ENCODE results near the gene NOX1. TPM values are rescaled to one million over a fixed set of nuclear protein-coding genes. Genes with fewer than 3 reads are reported as not detected.

Gene NOX1
- total RNA-seq, 1 experiment from 2014 or later, result 13.2 TPM

- ChIA-PET CTCF (no interaction called here), POLR2A (no interaction called here)
- Histone ChIP-seq H3K9me3 (no peaks in the 10 kb centered on the region), H3K4me3 (ENCODE audit: low read depth, low read length) (no peak overlapping the region), H3K4me1 (no peaks in the 10 kb centered on the region), H3K27me3 (replicated peaks; ENCODE audit: control insufficient read depth, insufficient read depth, low read length) (no peaks in the 10 kb centered on the region), H3K36me3 (ENCODE audit: control insufficient read depth, insufficient read depth, low read length) (no peaks in the 10 kb centered on the region)
- H3K4me3 Mint-ChIP-seq (ENCODE audit: unreplicated experiment), result no peak overlapping the region
- no peak overlapping the region for H3K27ac Mint-ChIP-seq (ENCODE audit: unreplicated experiment)
- H3K36me3 Mint-ChIP-seq (ENCODE audit: insufficient read depth, unreplicated experiment), result no peaks in the 10 kb centered on the region
- no peak for TF ChIP-seq CTCF (IDR thresholded peaks at IDR 0.05; ENCODE audit: insufficient read depth in 1 of 2, low read depth in 1 of 2, low read length in 1 of 2, severe bottlenecking in 1 of 2, unreplicated experiment in 1 of 2)
- no TSS peak for BruUV-seq (replicated peaks)
- peaks cover 7% of the 10 kb centered on the region for H3K27me3 Mint-ChIP-seq (ENCODE audit: insufficient read depth, unreplicated experiment)
- H3K9me3 Mint-ChIP-seq (ENCODE audit: unreplicated experiment), result peaks cover 10% of the 10 kb centered on the region
- no peaks in the 10 kb centered on the region for H3K4me1 Mint-ChIP-seq (ENCODE audit: low read depth, unreplicated experiment)
- no peak for DNase-seq
- intact Hi-C loops (cut with micrococcal nuclease; ENCODE audit: unreplicated experiment), result no loop called here
Measured at GRCh38 chrX:100804780-100805179, 69.4 kb downstream of the NOX1 start.

DNA sequence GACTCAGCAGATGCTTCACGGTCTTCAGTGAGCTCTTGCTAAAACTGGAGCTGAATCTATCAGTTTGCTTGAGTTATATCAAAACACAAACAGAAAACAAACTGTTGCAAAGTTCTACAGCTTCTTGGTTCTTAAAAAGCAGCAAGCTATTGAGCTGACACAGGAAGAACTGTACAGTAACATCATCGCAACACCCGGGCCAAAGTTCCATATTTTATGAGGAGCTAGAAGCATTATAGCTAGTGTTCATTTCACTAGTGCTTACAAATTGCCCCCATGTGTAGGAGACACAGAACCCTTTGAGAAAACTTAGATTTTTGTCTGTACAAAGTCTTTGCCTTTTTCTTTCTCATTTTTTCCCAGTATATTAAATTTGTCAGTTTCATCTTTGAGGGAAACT is 71.3 kb downstream of the NOX1 start:
- POLR2A ChIA-PET, result interaction anchor here (0.5 kb wide), 1 partner anchor 132 kb away, joined by 3 read pairs; no protein-coding TSS in a partner anchor
- TF ChIP-seq CTCF (IDR thresholded peaks at IDR 0.05; ENCODE audit: insufficient read depth in 1 of 2, low read depth in 1 of 2, low read length in 1 of 2, severe bottlenecking in 1 of 2, unreplicated experiment in 1 of 2), result no peak
- Mint-ChIP-seq H3K27me3 (ENCODE audit: insufficient read depth, unreplicated experiment) (peaks cover 7% of the 10 kb centered on the region), H3K4me1 (ENCODE audit: low read depth, unreplicated experiment) (no peaks in the 10 kb centered on the region), H3K36me3 (ENCODE audit: insufficient read depth, unreplicated experiment) (no peaks in the 10 kb centered on the region), H3K9me3 (ENCODE audit: unreplicated experiment) (no peaks in the 10 kb centered on the region), H3K27ac (ENCODE audit: unreplicated experiment) (no peak overlapping the region), H3K4me3 (ENCODE audit: unreplicated experiment) (no peak overlapping the region)
- no TSS peak for BruUV-seq (replicated peaks)
- Histone ChIP-seq H3K36me3 (ENCODE audit: control insufficient read depth, insufficient read depth, low read length) (no peaks in the 10 kb centered on the region), H3K27me3 (replicated peaks; ENCODE audit: control insufficient read depth, insufficient read depth, low read length) (no peaks in the 10 kb centered on the region), H3K4me1 (no peaks in the 10 kb centered on the region), H3K4me3 (ENCODE audit: low read depth, low read length) (no peak overlapping the region), H3K9me3 (no peaks in the 10 kb centered on the region)
- intact Hi-C loops (cut with micrococcal nuclease; ENCODE audit: unreplicated experiment), result no loop called here
- CTCF ChIA-PET, result no interaction called here
- DNase-seq, result no peak

DNA sequence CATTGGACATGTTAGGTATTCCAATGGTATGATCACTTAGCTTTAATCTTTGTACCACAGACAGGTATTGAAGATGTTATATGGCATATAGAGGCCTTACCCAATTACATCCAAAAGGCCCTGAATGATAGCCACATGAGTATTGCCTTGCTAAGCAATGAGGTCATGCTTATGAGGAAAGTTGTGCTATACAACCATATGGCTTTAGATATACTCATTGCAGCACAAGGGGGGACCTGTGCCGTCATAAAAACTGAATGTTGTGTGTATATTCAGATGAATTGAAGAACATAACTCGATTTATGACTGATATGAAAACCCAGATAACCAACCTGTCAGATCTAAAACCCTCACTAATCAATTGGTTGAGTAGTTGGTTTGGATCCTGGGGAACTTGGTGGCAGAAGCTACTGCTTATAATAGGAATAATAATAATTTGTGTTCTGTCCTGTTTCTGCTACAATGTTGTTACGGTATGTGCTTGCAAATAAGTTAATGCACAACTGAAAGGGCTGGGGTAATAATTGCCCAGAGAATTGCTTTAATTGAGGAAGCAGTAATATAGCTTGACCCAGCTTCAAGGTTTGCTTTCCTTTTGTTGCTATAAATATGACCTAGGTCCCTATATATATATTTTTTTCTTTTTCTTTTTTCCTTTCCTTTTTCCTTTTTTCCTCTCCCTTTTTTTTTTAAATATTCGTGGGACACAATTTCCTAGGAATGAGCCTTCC is 75.5 kb downstream of the NOX1 start:
- ChIA-PET POLR2A (no interaction called here), CTCF (no interaction called here)
- intact Hi-C loops (cut with micrococcal nuclease; ENCODE audit: unreplicated experiment), result no loop called here
- H3K27ac Mint-ChIP-seq (ENCODE audit: unreplicated experiment), result no peak overlapping the region
- BruUV-seq (replicated peaks), result no TSS peak
- Histone ChIP-seq H3K36me3 (ENCODE audit: control insufficient read depth, insufficient read depth, low read length) (no peaks in the 10 kb centered on the region), H3K4me1 (no peaks in the 10 kb centered on the region), H3K4me3 (ENCODE audit: low read depth, low read length) (no peak overlapping the region), H3K27me3 (replicated peaks; ENCODE audit: control insufficient read depth, insufficient read depth, low read length) (no peaks in the 10 kb centered on the region), H3K9me3 (no peaks in the 10 kb centered on the region)
- no peak for TF ChIP-seq CTCF (IDR thresholded peaks at IDR 0.05; ENCODE audit: insufficient read depth in 1 of 2, low read depth in 1 of 2, low read length in 1 of 2, severe bottlenecking in 1 of 2, unreplicated experiment in 1 of 2)
- DNase-seq, result no peak
- no peaks in the 10 kb centered on the region for H3K9me3 Mint-ChIP-seq (ENCODE audit: unreplicated experiment)
- H3K4me1 Mint-ChIP-seq (ENCODE audit: low read depth, unreplicated experiment), result no peaks in the 10 kb centered on the region
- H3K27me3 Mint-ChIP-seq (ENCODE audit: insufficient read depth, unreplicated experiment), result peaks cover 5% of the 10 kb centered on the region
- H3K36me3 Mint-ChIP-seq (ENCODE audit: insufficient read depth, unreplicated experiment), result no peaks in the 10 kb centered on the region
- no peak overlapping the region for H3K4me3 Mint-ChIP-seq (ENCODE audit: unreplicated experiment)

Measured in Caco-2 (cell line).